ENCODE results near the gene PLXNA4. TPM values are rescaled to one million over a fixed set of nuclear protein-coding genes. Genes with fewer than 3 reads are reported as not detected.

Gene PLXNA4
- total RNA-seq, 2 donors from 2014 or later: 24.0 to 42.7 TPM

DNA sequence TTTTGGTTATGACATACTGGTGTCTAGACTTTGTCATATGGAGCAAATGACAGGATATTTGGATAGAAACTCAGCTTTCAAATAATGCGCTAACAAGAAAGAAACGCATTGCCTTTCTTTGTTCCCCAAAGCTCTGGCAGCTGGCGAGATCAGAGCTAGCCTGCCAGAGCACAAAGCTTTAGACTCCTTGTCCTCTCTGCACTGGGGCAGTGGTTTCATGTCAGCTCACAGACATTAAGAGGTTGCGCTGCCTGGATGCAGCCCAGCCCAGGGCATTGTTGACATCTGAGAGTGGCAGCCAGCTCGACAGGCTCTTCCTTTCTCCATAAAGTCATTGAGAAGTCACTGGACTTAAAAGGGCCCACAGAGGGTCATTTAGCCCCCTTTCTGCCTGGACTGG is 212.0 kb downstream of the PLXNA4 start:
- Mint-ChIP-seq H3K9me3 (no peaks in the 10 kb centered on the region), H3K27ac (no peak overlapping the region), H3K4me1 (no peaks in the 10 kb centered on the region), H3K27me3 (ENCODE audit: insufficient read depth) (peaks cover 10% of the 10 kb centered on the region), H3K4me3 (no peak overlapping the region), H3K36me3 (ENCODE audit: low read depth) (peaks cover 5% of the 10 kb centered on the region)
- Histone ChIP-seq H3K27ac (ENCODE audit: low read depth, low read length) (no peak overlapping the region), H3K4me3 (ENCODE audit: low read length) (no peak overlapping the region), H3K9me3 (ENCODE audit: control insufficient read depth, low read length) (no peaks in the 10 kb centered on the region), H3K36me3 (ENCODE audit: control insufficient read depth, insufficient read depth, low read length) (no peaks in the 10 kb centered on the region), H3K9ac (ENCODE audit: extremely low read depth, low read length, poor library complexity, severe bottlenecking) (no peak overlapping the region), H3K27me3 (ENCODE audit: control insufficient read depth, insufficient read depth, low read length, poor library complexity, severe bottlenecking) (no peaks in the 10 kb centered on the region), H3K4me1 (ENCODE audit: control insufficient read depth, insufficient read depth, low read length) (no peaks in the 10 kb centered on the region)
- TF ChIP-seq, protein P1, sequence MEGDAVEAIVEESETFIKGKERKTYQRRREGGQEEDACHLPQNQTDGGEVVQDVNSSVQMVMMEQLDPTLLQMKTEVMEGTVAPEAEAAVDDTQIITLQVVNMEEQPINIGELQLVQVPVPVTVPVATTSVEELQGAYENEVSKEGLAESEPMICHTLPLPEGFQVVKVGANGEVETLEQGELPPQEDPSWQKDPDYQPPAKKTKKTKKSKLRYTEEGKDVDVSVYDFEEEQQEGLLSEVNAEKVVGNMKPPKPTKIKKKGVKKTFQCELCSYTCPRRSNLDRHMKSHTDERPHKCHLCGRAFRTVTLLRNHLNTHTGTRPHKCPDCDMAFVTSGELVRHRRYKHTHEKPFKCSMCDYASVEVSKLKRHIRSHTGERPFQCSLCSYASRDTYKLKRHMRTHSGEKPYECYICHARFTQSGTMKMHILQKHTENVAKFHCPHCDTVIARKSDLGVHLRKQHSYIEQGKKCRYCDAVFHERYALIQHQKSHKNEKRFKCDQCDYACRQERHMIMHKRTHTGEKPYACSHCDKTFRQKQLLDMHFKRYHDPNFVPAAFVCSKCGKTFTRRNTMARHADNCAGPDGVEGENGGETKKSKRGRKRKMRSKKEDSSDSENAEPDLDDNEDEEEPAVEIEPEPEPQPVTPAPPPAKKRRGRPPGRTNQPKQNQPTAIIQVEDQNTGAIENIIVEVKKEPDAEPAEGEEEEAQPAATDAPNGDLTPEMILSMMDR (conservative IDR thresholded peaks at IDR 0.05): no peak
- WGBS, 2 experiments (ENCODE audit: insufficient coverage in 1 of 2, insufficient read length in 1 of 2): 92 to 100% methylated on average over 3 to 5 of the region's 5 CpGs
- DNase-seq: no peak

DNA sequence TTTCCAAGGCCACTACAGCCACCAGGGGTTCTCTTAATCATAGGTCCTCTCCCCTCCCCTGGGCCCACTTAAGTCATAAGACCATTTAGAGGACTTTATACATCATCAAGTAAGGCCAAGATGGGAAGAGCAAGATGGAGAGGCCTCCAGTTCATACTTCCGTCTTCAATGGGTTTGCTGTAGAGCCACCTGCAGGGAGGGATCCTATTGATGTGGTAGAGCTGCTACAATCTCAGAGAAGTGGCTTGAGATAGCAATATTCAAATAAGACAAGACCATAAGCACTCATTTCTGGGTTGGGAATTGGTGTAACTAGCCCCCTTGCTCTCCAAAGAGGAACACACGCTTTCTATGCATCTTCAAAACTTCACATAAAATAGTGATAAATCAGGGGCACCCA is 214.2 kb downstream of the PLXNA4 start:
- no peak overlapping the region for H3K27ac ChIP-seq (ENCODE audit: low read depth, low read length)
- no peaks in the 10 kb centered on the region for H3K36me3 ChIP-seq (ENCODE audit: control insufficient read depth, insufficient read depth, low read length)
- TF ChIP-seq, protein P1 (conservative IDR thresholded peaks at IDR 0.05): no peak
- Mint-ChIP-seq H3K27me3 (ENCODE audit: insufficient read depth) (peaks cover 3% of the 10 kb centered on the region), H3K4me3 (no peak overlapping the region), H3K27ac (no peak overlapping the region), H3K9me3 (no peaks in the 10 kb centered on the region), H3K4me1 (no peaks in the 10 kb centered on the region), H3K36me3 (ENCODE audit: low read depth) (peaks cover 5% of the 10 kb centered on the region)
- no peaks in the 10 kb centered on the region for H3K9me3 ChIP-seq (ENCODE audit: control insufficient read depth, low read length)
- 87 to 100% methylated on average over 1 to 2 of the region's 2 CpGs for WGBS, 2 experiments (ENCODE audit: insufficient coverage in 1 of 2, insufficient read length in 1 of 2)
- no peak for DNase-seq
- H3K4me1 ChIP-seq (ENCODE audit: control insufficient read depth, insufficient read depth, low read length): no peaks in the 10 kb centered on the region
- H3K4me3 ChIP-seq (ENCODE audit: low read length): no peak overlapping the region
- no peak overlapping the region for H3K9ac ChIP-seq (ENCODE audit: extremely low read depth, low read length, poor library complexity, severe bottlenecking)
- no peaks in the 10 kb centered on the region for H3K27me3 ChIP-seq (ENCODE audit: control insufficient read depth, insufficient read depth, low read length, poor library complexity, severe bottlenecking)

GRCh38 chr7:132361146-132361545 is 215.1 kb downstream of the PLXNA4 start:
- Mint-ChIP-seq H3K4me1 (no peaks in the 10 kb centered on the region), H3K27ac (no peak overlapping the region), H3K4me3 (no peak overlapping the region), H3K9me3 (no peaks in the 10 kb centered on the region), H3K36me3 (ENCODE audit: low read depth) (peaks cover 5% of the 10 kb centered on the region), H3K27me3 (ENCODE audit: insufficient read depth) (peaks cover 3% of the 10 kb centered on the region)
- WGBS, 2 experiments (ENCODE audit: insufficient coverage in 1 of 2, insufficient read length in 1 of 2): 93 to 98% methylated on average over 5 of the region's 5 CpGs
- Histone ChIP-seq H3K4me1 (ENCODE audit: control insufficient read depth, insufficient read depth, low read length) (no peaks in the 10 kb centered on the region), H3K36me3 (ENCODE audit: control insufficient read depth, insufficient read depth, low read length) (no peaks in the 10 kb centered on the region), H3K4me3 (ENCODE audit: low read length) (no peak overlapping the region), H3K27ac (ENCODE audit: low read depth, low read length) (no peak overlapping the region), H3K27me3 (ENCODE audit: control insufficient read depth, insufficient read depth, low read length, poor library complexity, severe bottlenecking) (no peaks in the 10 kb centered on the region), H3K9me3 (ENCODE audit: control insufficient read depth, low read length) (no peaks in the 10 kb centered on the region), H3K9ac (ENCODE audit: extremely low read depth, low read length, poor library complexity, severe bottlenecking) (no peak overlapping the region)
- TF ChIP-seq, protein P1 (conservative IDR thresholded peaks at IDR 0.05): no peak
- no peak for DNase-seq

Measured in endodermal cell (in vitro differentiated cells).